SU-DHL-6 (cell line): ENCODE results near the gene CCDC167.

Experiments used
- CTCF ChIP-seq: fragments of 200-600 bp; sonication (generic); IDR thresholded peaks from one replicate; pipeline ENCODE4 v1.5.1; 2017; ENCODE audit warnings: antibody characterized with exemption, mild to moderate bottlenecking, low read length, moderate library complexity; ENCODE audit not compliant: insufficient read depth, poor library complexity, severe bottlenecking
- EZH2phosphoT487 ChIP-seq: fragments of 200-600 bp; sonication (generic), shearing (Covaris generic); conservative IDR thresholded peaks from 2 replicates; pipeline ENCODE4 v1.6.1; 2018; ENCODE audit warnings: mild to moderate bottlenecking, antibody characterized with exemption, low read length, moderate library complexity, mixed read lengths

DNA sequence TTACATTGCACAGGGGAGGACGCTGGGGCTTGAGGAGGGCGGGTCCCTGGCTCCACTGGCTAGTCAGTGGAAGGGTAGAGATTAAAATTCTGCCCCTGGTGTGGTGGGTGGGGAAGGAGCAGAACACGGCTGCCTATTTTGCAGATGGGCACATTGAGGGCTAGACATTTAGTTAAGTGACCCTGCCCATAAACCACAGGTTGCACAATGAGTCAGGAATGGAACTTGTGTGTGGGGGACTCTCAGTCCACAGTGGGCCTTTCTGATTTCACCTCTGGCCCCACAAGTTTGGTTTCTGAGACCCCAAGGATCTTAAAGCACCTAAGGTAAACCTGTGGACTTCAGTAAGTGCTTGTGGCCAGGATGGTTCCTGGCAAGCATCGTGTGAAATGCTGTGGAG is 22.0 kb upstream of the CCDC167 start:
- TF ChIP-seq CTCF (no peak), EZH2phosphoT487 (no peak)
